Embryonic facial prominence (tissue), 1 donor: Measurements from ENCODE around the gene SPON1.

Source experiments
- DNase-seq: peaks from one replicate; pipeline ENCODE4 v3.0.0-alpha.2; 2016; ENCODE audit errors: extremely low spot score

The SPON1 gene

DNA sequence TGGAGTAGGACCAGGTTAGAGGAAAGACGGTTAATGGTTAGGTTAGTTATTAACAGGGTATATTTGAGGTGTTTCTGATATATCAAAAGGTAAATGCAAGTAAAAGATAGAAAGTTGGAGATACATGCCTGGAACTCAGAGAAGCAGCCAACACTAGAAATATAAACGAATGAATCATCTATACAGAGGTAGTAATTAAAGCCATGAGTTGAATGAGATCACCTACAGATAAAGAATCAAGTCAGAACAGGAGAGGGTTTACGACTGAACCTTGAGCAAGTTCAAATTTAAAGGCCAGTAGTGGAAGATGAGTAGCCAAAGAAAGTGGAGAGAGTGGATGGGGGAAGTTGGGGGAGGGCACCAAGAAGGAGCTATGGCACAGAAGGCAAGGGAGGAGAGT lies 73.9 kb downstream of the SPON1 start:
- no peak for DNase-seq

DNA sequence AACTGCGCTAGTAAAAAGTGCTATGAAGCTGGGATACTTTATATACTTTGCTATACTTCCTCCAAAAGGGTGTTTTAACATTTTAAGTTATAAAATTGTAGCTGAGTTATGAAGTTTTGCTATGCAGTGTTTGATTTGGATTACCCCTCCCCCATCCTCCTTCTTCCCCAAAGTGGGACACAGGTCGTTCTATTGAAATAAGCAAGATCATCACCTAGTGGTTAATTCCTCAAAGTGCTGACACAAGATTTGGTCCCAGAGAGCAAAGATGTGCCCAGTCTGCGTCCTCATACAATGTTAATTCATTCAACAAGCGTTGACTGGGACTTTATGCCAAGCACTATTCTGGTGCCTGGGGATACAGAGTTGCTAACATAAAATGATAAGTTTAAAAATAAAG lies 78.5 kb downstream of the SPON1 start:
- DNase-seq: no peak

DNA sequence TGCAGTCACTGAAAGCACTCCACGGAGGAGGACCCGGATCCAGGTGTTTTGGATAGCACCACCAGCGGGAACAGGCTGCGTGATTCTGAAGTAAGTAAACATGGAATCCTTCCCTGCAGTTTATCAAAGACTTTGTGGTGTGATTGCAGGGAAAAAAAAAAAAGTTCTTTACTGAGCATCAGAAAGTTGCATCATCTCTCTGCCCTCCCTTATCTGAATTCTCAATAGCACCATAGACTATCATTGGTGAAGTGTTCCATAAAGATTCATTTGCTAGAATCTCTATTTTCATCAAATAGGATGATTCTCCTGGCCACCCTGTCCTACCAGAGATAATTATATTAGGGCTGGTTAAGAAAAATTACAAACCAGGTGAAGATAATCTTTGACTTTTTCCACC lies 79.0 kb downstream of the SPON1 start:
- no peak for DNase-seq

DNA sequence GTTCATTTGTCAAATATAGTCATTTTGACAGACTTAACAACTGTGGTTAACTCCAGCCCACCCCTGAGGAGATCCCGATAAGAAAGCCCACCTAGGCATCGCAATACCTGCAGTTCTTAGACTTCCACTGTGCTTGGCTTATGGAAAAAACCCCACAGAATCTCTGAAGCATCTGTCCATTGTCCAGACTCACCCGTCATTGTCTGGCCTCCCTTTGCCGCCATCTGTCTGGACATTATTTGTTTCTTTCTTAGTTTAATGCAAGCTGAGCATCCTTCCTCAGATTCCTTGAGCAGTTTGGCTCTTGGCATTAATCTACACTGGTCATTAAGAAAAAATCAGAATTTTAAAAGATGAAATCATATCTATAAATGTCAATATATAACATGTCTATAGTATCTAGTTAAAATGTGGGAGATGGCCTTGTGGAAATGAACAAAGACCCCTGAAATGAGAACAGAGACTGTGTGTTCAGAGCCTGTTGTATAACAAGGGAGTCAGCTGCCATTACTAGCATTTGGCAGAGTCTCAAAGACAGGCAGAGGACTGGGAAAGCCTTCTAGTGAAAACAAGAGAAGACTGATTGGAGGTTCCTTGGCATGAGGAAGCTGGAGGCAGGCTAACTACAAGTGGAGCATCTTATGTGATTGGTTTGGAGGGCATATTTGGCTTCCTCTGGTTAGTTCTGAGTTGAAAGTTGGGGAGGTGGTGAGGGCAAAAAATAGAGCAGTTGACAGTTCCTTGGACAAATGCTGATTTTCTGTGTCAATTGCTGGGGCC lies 80.4 kb downstream of the SPON1 start:
- no peak for DNase-seq

DNA sequence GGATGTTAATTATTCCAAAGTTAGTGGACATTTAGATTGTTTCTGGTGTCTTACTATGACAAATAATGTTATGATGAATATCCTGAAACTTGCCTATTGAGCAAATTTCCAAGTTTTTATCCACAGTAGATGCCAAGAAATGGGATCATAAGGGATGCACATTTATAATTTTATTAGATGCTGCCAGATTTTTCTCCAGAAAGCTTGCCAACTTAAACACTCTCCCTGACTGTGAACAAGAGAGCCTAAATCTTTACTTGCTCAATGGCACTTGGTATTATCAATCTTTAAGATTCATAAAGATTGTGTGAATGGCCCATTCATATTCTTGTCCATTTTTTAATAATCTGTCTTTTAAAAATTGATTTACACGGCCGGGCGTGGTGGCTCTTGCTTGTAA lies 82.4 kb downstream of the SPON1 start:
- no peak for DNase-seq

DNA sequence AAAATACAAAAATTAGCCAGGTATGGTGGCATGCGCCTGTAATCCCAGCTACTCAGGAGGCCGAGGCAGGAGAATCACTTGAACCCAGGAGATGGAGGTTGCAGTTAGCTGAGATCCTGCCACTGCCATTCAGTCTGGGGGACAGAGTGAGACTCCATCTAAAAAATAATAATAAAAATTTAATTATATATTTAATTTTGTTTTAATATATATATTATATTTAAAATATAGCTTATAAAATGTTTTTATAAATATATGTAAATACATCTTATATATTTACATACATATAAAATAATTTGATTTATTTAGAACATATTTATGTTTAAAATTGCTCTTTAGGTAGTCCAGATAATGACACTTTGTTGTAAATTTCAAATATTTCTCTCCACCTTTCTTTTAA lies 82.9 kb downstream of the SPON1 start:
- DNase-seq: no peak

DNA sequence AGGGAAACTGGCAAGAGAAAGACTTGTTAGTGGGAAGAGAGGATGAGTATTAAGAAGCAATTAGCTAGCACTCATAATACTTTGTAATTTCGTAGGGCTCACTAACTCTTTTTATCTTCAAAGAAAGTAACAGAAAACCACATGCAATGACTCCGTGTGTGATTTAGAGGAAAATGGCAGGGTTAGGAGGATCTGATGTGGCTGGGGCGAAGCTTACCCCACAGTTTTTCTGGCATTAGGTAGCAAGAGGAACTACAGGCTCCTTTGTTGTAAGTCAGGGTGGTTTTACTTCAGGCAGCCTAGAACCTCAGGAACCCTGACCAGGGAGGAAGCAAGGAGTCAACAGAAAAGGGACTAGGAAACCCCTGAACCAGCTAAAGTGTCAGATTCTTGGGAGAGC lies 89.7 kb downstream of the SPON1 start:
- DNase-seq: no peak

DNA sequence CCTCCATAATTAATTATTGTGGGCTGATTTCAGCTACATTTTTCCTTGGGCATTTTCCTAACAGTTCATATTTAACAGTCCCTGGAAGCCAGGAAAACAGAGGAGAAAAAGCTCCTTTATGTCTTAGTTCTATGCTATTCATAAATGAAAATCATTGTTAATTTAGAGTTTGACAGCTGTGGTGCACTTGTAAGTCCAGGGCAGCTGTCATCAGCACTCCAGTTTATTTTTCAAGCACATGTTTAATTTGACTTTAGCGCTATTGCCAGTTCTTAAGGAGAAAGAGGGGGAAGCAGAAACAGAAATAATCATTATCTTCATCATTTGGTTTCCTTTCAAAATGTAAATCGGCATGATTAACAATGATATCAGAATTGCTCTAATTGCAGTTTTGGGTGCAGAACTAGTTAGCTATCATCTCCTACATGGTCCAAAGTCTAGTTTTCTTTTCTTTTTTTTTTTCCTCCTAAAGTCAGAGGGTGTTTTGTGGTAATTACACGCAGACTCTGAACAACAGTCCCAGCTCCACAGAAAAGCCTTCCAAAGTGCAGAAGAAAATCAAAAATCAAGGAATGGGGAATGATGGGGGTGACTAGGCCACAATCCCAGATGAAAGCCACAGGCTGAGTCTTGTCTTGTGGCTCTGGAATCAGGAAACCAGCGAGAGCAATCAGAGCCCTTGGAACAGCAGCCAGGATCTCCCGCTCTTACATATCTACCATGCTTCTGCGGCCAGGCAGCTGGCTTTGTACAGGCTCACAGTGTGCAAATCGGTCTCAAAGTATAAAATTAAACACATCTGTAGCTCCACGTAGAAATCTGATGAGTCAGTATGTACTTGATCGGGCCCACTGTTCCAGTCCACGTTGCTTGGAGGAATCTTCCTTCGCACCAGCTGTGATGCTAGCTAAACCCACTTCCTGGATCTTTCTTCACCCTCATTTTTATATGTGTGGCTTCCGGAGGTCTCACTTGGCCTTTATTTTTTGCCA lies 91.9 kb downstream of the SPON1 start:
- DNase-seq: peak; percentile 7

DNA sequence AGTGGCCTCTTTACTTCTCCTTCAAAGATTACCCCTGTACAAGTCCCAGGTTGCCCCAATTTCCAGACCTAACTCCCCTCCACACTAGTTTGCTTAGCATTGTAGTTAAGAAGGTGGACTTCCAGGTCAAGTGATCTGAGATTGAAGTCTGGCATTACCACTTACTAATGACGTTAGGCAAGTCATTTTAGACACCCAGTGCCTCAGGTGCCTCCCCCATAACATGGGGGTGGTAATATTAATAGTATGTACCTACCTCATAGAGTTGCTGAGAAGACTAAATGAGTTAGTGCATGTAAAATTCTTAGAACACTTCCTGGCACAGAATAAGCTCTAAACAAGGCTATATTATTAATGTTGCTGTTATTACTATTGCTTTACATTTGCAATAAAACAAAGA lies 93.4 kb downstream of the SPON1 start:
- DNase-seq: no peak

DNA sequence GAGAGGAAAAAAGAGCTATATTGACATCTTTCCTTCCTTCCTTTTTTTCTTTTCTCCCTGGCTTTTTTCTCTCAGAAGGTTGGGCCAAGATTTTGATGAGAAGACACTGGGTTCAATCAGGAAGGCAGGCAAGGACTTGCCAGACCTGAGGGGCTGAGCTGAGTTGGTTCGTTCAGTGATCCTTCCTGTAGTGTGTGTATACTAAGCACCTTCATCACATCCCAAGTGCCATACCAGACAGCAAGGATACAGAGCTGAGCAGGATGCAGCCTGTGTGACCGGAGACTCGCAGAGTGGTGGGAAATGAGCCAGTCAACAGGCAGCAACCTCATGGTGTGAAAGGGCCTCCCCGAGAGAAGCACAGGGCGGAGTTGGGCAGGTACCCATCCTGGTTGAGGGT lies 95.5 kb downstream of the SPON1 start:
- DNase-seq: no peak

DNA sequence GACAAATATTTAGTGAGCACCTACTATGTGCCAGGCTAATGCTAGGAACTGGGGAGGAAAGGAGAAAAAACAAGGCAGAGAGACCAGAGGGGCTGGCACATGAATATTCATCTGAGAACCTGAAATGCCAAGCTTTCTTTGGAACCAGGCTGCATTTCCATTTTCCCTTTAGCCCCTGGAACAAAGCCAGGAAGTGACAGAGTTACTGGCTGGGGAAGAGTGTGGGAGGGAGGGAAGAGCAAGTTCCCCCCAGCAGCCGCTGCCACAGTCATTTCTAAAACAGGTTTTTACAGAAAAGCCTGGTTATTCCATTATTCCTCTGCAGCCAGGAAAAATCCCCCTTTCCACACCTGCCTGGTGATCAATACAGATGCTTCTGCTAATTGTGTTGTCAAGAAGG lies 97.0 kb downstream of the SPON1 start:
- no peak for DNase-seq

DNA sequence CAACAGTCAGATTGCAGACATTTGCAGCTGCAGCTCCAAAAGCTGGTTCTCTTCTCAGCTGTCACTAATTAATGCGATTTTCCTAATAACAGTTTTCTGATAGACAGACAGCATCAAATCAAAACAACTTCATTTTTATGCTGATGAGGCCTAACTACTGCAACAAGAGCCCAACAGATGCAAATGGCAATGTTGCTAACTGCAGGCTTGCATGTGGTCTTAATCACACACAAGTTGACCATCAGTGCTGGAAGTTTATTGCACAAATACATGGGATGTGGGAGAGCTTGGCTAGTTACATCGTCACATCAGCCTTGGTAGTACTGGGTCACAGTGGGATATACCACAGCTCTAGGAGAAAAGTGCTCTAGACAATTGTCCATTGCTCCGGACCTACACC lies 99.2 kb downstream of the SPON1 start:
- no peak for DNase-seq

DNA sequence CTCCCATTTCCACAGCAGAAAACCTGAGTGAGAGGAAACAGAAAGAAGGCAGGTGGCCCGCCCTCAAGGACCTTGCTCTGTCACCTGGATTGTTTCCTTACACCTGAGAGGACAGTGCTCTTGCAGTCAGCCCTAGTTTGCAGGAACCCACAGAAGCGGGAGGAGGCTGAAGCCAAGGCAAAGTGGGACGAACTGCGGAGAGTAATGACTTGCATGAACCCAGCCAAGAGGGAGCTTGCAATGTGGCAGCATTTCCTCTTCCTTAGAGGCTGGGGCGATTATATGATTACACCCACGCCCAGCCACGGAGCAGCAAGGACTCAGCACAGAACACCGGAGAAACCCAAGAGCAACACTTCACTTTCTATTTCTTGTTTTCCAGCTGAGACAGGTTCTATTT lies 102.6 kb downstream of the SPON1 start:
- no peak for DNase-seq

DNA sequence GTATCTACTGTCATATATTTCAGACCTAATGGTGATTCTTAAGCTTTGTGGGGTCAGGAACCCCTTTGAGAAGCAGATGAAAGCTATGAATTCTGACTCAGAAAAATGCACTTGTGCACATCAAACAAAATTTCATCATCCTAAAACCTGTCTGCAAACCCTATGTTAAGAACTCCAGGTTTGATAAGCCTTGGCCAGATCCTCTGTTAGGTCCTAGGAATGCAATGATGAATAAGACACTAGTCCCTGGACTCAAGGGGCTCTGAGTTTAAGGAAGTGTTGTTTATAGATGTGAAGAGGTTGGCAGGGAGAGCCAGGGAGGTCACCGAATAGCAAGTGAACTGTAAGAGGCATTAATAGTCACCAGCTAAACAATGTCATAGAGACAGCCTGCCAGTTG lies 103.2 kb downstream of the SPON1 start:
- no peak for DNase-seq

DNA sequence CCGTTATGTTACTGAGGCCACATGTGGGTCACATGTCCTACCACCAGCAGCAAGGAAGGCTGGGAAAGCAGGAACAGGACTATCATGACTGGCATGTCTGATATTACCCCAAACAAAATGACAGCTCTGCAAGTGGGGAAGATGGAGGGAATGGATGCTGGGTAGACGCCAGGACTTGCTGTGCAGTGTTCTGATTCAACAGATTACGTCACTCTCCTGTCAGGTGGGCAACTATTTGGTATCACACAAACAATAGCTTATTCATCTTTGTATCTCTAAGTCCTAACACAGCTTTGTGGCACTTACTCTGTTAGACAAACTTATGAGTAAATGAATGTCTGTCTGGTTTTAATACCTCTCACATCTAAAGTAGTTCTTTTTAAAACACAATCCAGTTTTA lies 105.2 kb downstream of the SPON1 start:
- no peak for DNase-seq

DNA sequence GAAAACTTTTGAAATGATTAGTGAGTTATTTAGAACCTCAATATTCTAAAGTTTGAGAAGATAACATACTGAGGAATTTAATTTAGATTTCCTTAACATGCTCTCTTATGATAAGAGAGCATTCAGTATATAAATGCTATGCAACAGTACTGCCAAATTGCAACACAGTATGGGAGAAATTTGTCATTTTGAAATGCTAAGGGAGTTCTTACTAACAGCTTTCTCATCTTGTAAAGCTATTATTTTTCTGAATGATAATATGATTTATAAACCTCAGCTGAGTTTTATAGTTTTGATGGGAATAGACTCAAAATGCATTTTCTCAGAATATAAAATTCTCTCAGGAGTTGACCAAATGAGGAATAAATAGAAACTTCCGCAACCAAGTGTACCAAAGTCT lies 108.4 kb downstream of the SPON1 start:
- DNase-seq: no peak

DNA sequence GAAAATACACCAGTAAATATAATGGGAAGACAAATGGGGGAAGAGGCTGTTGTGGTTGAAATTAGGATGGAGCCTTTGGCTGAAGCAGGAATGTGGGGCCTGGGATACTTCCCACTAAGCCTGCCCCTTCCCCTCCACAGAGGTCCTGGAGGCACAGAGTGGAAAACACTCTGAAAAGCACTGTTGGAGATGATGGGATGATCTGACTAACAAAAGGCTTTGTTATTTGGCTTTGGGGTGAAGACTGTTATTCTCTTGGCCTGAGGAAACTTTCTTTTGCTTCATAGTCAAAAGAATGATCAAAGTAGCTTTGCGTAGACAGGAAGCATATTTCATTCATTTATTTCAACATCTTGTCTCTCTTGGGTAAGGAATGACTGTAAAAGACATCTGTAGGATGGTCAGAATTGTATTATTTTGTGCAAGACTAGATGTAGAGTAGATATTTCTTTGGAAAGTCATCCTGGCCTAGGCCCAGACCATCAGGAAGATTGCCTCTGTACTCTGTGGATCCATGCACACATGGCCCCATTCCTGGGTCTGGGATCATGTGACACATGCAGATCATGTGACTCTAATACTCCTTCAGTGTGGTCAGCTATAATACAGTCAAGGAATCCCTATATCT lies 111.4 kb downstream of the SPON1 start:
- DNase-seq: no peak

DNA sequence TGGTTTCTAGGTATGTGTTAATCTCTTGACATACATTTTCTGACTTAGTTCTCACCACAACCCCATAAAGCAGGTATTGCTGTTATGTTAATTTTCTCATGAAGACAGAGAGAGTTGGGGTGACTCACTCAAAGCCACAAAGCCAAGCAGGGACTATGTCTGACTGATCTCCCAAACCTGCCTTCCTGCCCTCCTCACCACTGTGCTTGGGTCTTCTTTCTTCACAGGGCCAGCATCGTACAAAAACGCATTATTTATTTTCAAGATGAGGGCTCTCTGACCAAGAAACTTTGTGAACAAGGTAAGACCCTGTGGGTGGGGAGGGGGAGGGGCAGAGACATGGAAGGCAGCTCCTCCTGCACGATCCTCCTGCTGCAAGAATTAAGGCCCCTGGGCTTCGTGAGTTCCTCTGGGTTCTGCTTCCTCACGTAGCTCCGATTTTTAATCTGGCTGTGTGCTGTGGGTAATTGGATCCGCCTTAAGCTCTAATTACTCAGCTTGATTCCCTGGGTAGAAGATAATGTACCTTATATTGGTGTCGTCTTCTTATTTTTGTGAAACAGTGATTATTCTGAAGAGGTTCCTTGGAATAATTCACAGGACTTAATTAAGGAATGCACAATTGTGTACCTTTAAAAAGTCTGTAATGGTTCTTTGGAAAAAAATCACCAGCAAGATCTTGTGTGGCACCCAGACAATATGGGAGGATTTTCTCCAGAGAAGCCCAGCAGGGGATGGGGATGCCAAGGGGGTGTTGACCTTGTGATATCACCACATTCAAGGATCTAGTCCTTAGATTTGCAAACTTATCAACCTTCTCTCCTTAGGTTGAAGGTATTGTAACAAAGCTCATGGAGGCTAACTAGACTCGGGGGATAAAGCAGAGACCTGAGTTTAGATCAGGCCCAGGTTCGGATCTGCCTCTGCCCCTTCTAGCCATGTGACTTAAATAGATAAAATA lies 112.9 kb downstream of the SPON1 start:
- no peak for DNase-seq

DNA sequence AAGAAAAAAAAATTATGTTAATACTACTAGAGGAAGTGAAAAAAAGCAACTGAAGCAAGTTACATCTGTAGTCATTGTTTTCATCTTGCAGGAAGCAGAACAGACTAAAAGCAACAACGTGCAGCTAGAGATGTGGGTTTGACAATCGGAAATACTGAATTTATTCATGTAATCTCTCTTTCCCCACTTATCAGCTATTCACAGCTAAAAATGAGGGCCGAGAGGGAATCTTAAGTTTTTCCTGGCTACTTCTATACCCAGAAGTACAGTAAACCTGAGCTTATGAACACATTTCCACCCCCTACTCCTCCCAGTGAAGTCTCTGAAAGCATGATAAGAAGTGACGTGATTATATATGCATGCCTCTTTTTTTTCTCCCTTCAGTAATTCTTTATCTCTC lies 116.5 kb downstream of the SPON1 start:
- no peak for DNase-seq

DNA sequence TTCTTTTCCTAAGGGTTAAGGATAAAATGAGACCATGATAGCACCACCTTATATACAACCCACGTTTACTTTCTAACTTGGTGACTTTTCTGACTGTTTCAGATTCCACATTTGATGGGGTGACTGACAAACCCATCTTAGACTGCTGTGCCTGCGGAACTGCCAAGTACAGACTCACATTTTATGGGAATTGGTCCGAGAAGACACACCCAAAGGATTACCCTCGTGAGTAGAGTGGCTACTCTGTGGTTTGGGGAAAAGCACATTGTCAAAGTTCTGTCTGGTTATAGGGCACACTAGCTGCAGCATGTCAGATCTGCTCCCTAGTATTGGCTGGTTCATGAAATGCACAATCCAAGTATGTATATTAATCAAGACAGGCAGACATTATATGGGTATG lies 117.3 kb downstream of the SPON1 start:
- DNase-seq: no peak

DNA sequence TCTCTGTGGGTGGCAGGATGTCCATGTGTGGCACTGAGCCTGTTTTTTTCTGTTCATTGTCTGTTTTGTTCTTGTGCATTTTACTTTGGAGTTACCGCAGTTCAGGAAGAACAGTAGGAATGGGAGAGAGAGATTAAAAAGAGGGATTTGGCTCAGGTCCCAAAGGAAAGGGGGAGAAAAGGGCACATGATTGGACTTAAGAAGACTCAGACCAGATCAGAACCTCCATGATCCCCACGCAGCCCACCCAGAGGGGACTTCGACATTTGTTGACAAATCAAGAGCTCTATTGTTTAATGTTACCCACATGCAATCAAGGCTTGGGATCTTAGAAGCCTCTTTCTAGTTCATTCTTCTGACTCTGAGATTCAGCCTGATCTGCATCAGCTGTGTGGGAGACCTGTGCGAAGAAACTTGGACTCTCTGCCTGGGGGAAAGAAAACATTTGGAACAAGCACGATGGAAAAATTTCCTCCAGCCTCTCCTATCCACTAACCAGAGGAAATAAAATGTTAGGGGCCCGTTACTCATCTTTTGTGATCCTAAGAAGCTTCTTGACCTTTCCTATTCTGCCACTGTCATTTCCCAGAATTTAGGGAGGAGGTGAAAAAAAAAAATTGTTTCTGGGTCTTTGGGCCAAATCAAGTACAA lies 119.2 kb downstream of the SPON1 start:
- no peak for DNase-seq
